Activated T-cell treated with anti-CD3 and anti-CD28 coated beads for 4 hours (primary cell): Measurements from ENCODE around the gene PLS3.
"Not testable (repeated sequence)": the region's sequence is repeated elsewhere in the genome, so short reads cannot be mapped to it uniquely, and the experiment has no call there.

Experiments
- DNase-seq: peaks from one replicate; pipeline ENCODE4 v3.0.0-alpha.2; 2020

The PLS3 gene

GRCh38 chrX:115616943-115617563 lies 56.1 kb downstream of the PLS3 start:
- DNase-seq, result no peak

- DNase-seq, result no peak
Observed at GRCh38 chrX:115622534-115622933, 61.6 kb downstream of the PLS3 start.

GRCh38 chrX:115624916-115625315 lies 63.9 kb downstream of the PLS3 start:
- DNase-seq, result no peak

GRCh38 chrX:115625572-115626301 lies 64.8 kb downstream of the PLS3 start:
- no peak for DNase-seq

- DNase-seq, result no peak
Observed at GRCh38 chrX:115630204-115630603, 69.2 kb downstream of the PLS3 start.

GRCh38 chrX:115632455-115632854 lies 71.5 kb downstream of the PLS3 start:
- no peak for DNase-seq

- not testable (repeated sequence) for DNase-seq
Observed at GRCh38 chrX:115633397-115633796, 72.4 kb downstream of the PLS3 start.

- DNase-seq, result no peak
Observed at GRCh38 chrX:115639334-115639880, 78.4 kb downstream of the PLS3 start.

- DNase-seq, result no peak
Observed at GRCh38 chrX:115642311-115642710, 81.3 kb downstream of the PLS3 start.

- DNase-seq, result peak; percentile 8
Observed at GRCh38 chrX:115642895-115643530, 82.0 kb downstream of the PLS3 start.

- not testable (repeated sequence) for DNase-seq
Observed at GRCh38 chrX:115644397-115644796, 83.4 kb downstream of the PLS3 start.

- no peak for DNase-seq
Observed at GRCh38 chrX:115649461-115650063, 88.6 kb downstream of the PLS3 start.

GRCh38 chrX:115650449-115650848 lies 89.5 kb downstream of the PLS3 start:
- no peak for DNase-seq

GRCh38 chrX:115650916-115651315 lies 89.9 kb downstream of the PLS3 start:
- no peak for DNase-seq

GRCh38 chrX:115652221-115652620 lies 91.2 kb downstream of the PLS3 start:
- DNase-seq, result no peak

- no peak for DNase-seq
Observed at GRCh38 chrX:115665122-115665521, 104.1 kb downstream of the PLS3 start.

- no peak for DNase-seq
Observed at GRCh38 chrX:115679460-115679859, 118.5 kb downstream of the PLS3 start.

- no peak for DNase-seq
Observed at GRCh38 chrX:115687595-115687994, 126.6 kb downstream of the PLS3 start.

- no peak for DNase-seq
Observed at GRCh38 chrX:115689931-115690330, 129.0 kb downstream of the PLS3 start.

- peak; percentile 4 for DNase-seq
Observed at GRCh38 chrX:115690511-115691216, 129.7 kb downstream of the PLS3 start.

GRCh38 chrX:115693476-115693875 lies 132.5 kb downstream of the PLS3 start:
- DNase-seq, result no peak

- no peak for DNase-seq
Observed at GRCh38 chrX:115694028-115694427, 133.1 kb downstream of the PLS3 start.

GRCh38 chrX:115696039-115696438 lies 135.1 kb downstream of the PLS3 start:
- no peak for DNase-seq
